ENCODE measurements around the gene YBX3.
A peak's percentile ranks its signal among the peaks of the same experiment; 100 is the strongest.

YBX3 gene

DNA sequence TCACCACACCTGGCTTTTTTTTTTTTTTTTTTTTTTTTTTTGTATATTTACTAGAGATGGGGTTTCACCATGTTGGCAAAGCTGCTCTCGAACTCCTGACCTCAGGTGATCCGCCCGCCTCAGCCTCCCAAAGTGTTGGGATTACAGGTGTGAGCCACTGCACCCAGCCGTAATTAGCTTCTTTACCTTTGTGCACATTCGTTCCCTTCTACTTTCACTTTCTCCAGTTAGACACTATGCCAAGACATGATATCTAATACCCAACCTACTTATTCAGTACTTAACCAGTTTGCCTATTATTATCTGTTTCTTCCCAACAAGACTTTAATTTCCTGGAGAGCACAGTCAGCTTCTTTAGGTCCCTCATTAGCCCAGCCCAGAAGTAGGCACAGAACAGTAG, 54.6 kb downstream of the YBX3 start:
- no peak for DNase-seq

DNA sequence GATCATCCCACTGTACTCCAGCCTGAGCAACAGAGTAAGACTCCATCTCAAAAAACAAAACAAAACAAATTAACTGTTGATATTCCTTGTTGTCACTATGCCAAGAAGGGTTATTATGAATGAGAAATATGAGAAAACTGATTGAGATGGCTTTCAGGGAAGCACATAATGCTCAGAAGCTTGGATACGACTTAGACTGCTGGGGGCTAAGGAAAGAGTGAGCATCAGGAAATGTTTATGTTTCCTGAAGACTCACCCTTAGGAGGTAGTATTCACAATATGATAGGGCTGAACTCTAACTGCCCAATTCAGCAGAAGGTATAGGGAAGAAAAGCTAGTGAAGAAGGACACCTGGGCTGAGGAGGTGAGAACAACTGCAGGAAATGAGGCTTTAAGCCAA, 55.5 kb downstream of the YBX3 start:
- no peak for DNase-seq

DNA sequence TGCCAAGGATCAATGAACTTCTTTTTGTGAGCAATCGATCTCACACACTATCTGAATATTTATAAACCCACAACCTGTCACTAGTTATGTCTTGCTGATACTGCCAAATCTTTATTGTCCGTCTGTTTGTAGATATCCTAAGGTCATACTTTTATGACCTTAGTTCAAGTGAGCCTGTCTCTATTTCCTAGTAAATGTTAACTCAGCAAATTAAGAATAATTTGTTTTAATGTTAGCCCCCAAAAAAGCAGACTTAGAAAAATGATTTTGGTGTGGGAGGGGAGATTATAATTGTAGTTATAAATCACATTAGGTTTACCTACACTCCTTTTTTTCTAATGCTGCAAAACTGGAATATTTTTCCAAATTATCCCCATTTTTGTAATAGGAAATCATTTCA, 58.6 kb downstream of the YBX3 start:
- DNase-seq = no peak

DNA sequence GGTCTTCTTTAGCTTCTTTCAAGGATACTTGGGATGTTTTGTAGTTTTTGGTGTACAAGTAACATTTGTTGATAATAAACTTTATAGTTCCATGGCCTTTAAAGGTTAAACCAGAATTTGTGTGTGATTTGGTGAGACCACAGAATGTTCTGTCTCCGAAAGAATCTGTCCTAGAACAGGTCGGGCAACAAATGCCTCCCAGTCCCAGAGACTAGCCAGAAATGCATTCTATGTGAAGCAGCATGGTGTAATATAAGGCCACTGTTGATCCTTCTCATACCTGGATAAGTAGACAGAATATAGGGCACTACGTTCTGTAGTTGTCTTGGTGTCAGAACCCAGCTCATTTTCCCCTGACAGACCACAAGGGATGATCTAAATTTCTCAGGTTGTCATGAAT, 59.3 kb downstream of the YBX3 start:
- DNase-seq = no peak

DNA sequence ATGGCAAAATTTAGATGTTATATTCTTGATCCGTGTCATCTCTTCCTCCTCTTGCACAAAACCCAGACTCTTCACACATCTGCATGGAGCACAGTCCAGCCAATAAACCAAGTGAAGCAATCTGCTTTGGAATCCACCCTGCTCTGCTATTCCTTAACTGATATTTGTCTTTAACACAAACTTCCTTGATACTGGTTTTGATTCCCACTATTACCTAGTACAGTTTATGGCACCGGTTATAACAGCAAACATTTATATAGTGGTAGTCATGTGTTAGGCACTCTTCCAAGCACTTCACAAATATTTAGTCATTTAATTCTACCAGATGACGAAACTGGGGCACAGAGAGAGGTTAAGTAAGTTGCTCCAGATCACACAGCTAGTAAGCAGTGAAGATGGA, 61.8 kb downstream of the YBX3 start:
- peak; percentile 35 for DNase-seq

DNA sequence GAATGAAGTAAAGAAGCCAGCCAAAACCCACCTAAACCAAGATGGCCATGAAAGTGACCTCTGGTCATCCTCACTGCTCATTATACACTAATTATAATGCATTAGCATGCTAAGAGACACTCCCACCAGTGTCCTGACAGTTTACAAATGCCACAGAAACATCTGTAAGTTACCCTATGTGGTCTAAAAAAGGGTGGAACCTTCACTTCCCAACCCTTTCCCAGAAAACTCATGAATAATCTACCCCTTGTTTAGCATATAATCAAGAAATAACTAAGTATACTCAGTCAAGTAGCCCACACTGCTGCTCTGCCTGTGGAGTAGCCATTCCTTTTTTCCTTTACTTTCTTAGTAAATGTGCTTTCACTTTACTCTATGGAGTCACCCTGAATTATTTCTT, 69.1 kb downstream of the YBX3 start:
- DNase-seq = no peak

DNA sequence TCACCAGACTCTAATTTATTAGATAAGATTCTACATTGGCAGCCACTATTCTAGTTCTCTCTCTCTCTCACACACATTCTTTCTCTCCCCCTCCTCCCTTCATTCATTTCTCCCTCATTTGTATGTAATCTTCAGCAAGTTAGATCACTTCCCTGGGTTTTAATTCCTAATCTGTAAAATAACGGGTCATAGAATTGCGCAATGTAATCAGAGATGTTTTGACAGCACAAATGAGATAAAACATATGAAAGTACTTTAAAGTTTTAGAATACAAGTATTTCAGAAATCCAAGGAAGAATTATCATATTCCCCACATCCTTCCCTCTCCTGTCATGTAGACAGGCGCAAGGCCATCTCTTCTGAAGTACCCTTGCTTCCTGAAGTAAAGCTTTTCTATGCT, 70.9 kb downstream of the YBX3 start:
- DNase-seq = no peak

Data from fibroblast of skin of right quadriceps (primary cell).